ENCODE measurements around the gene CXCR3.
"Not testable (repeated sequence)": the region's sequence is repeated elsewhere in the genome, so short reads cannot be mapped to it uniquely, and the experiment has no call there.

The CXCR3 gene

GRCh38 chrX:71579136-71579989, 38.9 kb downstream of the CXCR3 start:
- DNase-seq (ENCODE audit: low read depth): no peak
- H3K4me3 ChIP-seq (ENCODE audit: low read depth, low read length): no peak overlapping the region
- TF ChIP-seq MYC (IDR thresholded peaks at IDR 0.05; ENCODE audit: low read depth, low read length) (no peak), MAX (IDR thresholded peaks at IDR 0.05; ENCODE audit: low read depth, low read length) (no peak), CTCF (IDR thresholded peaks at IDR 0.05; ENCODE audit: low read depth, low read length) (no peak), POLR2A (IDR thresholded peaks at IDR 0.05; ENCODE audit: extremely low read depth, insufficient read length) (no peak)

DNA sequence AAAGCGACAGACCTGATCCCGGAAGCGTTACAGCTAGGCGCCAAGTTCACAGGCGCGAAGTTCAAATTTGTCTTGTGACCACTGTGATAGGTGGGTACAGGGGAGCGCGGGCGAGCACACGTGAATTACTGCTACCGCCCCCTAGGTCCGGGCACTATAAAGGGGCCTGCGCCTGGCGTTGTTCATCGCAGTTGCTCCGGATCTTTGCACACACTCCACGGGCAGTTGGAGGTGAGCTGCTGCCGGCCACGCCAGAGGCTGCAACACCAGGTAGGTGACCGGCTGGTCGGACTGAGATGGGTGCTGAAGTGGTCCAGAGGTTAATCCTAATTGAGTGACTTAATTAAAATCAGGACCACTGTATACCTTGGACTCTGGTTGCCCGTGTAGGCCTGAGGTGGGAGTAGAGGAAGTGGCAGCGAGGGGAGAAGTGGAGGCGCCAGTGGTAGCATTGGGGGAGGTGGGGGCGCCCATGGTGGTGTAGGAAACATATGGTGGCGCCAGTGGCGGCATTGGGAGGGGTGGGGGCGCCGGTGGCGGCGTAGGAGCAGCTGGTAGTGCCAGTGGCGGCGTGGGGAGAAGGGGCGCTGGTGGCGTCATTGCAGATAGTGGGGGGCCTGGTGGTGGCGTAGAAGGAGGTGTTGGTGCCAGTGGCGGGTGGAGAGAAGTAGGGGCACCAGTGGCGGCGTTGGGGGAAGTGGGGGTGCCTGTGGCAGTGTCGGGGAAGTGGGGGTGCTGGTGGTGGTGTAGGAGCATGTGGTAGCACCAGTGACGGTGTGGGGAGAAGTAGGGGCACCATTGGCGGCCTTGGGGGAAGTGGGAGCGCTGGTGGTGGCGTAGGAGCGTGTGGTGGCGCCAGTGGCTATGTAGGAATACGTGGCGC, 39.8 kb downstream of the CXCR3 start, which contains the start of gene GCNA:
Gene GCNA, plus strand, starts transcription at position 185 of the 883 bp plus-strand sequence. CDS start 2,385 bp downstream, outside the sequence.
- no peak for TF ChIP-seq MYC (IDR thresholded peaks at IDR 0.05; ENCODE audit: low read depth, low read length)
- no peak for TF ChIP-seq CTCF (IDR thresholded peaks at IDR 0.05; ENCODE audit: low read depth, low read length)
- no peak for TF ChIP-seq POLR2A (IDR thresholded peaks at IDR 0.05; ENCODE audit: extremely low read depth, insufficient read length)
- TF ChIP-seq MAX (IDR thresholded peaks at IDR 0.05; ENCODE audit: low read depth, low read length): no peak
- no peak for DNase-seq (ENCODE audit: low read depth)
- no peak within 1 kb of the TSS for H3K4me3 ChIP-seq (ENCODE audit: low read depth, low read length)

DNA sequence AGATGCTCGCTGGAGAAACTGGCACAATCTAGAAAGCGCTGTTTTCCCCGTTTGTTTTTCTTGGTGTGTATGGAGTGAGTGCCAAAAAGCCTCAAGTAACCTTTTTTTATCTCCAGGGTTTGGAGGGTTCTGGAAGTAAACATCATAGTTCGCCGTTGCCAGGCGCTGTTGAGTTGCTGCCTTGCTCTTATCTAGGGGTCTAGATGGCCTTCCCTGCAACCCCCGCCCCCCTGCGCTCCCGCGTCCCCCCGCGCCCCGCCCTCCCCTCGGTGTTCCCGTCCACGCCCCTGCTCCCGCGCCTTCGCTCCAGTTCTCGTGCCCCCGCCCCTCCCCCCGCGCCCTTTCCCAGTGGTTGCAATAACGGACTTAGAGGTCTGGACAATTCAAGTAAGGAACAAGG, 40.6 kb downstream of the CXCR3 start:
- H3K4me3 ChIP-seq (ENCODE audit: low read depth, low read length): no peak overlapping the region
- DNase-seq (ENCODE audit: low read depth): no peak
- TF ChIP-seq MYC (IDR thresholded peaks at IDR 0.05; ENCODE audit: low read depth, low read length) (no peak), CTCF (IDR thresholded peaks at IDR 0.05; ENCODE audit: low read depth, low read length) (no peak)

GRCh38 chrX:71573590-71573989, 44.7 kb downstream of the CXCR3 start:
- H3K4me3 ChIP-seq (ENCODE audit: low read depth, low read length): no peak overlapping the region
- no peak for DNase-seq (ENCODE audit: low read depth)
- TF ChIP-seq MYC (IDR thresholded peaks at IDR 0.05; ENCODE audit: low read depth, low read length): no peak
- TF ChIP-seq POLR2A (IDR thresholded peaks at IDR 0.05; ENCODE audit: extremely low read depth, insufficient read length): no peak
- no peak for TF ChIP-seq MAX (IDR thresholded peaks at IDR 0.05; ENCODE audit: low read depth, low read length)
- TF ChIP-seq CTCF (IDR thresholded peaks at IDR 0.05; ENCODE audit: low read depth, low read length): no peak

- not testable (repeated sequence) for DNase-seq (ENCODE audit: low read depth)
These were observed 46.9 kb downstream of the CXCR3 start for GRCh38 chrX:71571390-71571789.

More at GRCh38 chrX:71571390-71571789, 46.9 kb downstream of the CXCR3 start:
- not testable (repeated sequence) for H3K4me3 ChIP-seq (ENCODE audit: low read depth, low read length)

Data from NB4 (cell line).